Esophagus muscularis mucosa (tissue), 4 donors: ENCODE data around the gene CAMTA1. TPM values are rescaled to one million over a fixed set of nuclear protein-coding genes. Genes with fewer than 3 reads are reported as not detected.

Experiments used
- DNase-seq: peaks from one replicate; pipeline ENCODE4 v3.0.0-alpha.2; 2017; ENCODE audit errors: extremely low spot score
- H3K27ac ChIP-seq, 4 donors: fragments of 200-600 bp; sonication (generic); replicated peaks in 1 of 4; 1 replicate in 3 of 4; 2 replicates in 1 of 4; pipeline ENCODE4 v1.5.1; 2016 to 2019; ENCODE audit warnings: mild to moderate bottlenecking in 1 of 4
- H3K27me3 ChIP-seq, 4 donors: fragments of 200-600 bp; sonication (generic); one replicate each; pipeline versions ENCODE4 v1.5.1 to v1.6.0; 2016 to 2019
- H3K36me3 ChIP-seq, 4 donors: fragments of 200-600 bp; sonication (generic); one replicate each; pipeline ENCODE4 v1.5.1; 2016 to 2019
- H3K4me1 ChIP-seq, 4 donors: fragments of 200-600 bp; sonication (generic); one replicate each; pipeline ENCODE4 v1.5.1; 2016 to 2019
- H3K4me3 ChIP-seq, 4 donors: fragments of 200-600 bp; sonication (generic); 1 replicate in 2 of 4; 2 replicates in 2 of 4; pipeline ENCODE4 v1.5.1; 2016 to 2019; ENCODE audit warnings: mild to moderate bottlenecking in 4 of 4, moderate library complexity in 1 of 4
- H3K9me3 ChIP-seq, 4 donors: fragments of 200-600 bp; sonication (generic); 1 replicate in 3 of 4; 2 replicates in 1 of 4; pipeline ENCODE4 v1.5.1; 2016 to 2019
- CTCF ChIP-seq, 3 experiments: fragments of 200-600 bp in 2 of 3; fragments of 450-650 bp in 1 of 3; sonication (generic) in 2 of 3; IDR thresholded peaks; one replicate each; pipeline ENCODE4 v1.5.1; 2017 to 2019; ENCODE audit warnings: antibody characterized with exemption in 3 of 3, mild to moderate bottlenecking in 2 of 3, moderate library complexity in 1 of 3
- EP300 ChIP-seq: sonication (generic); formaldehyde crosslinking; IDR thresholded peaks from one replicate; pipeline ENCODE4 v1.6.1; 2017; ENCODE audit warnings: antibody characterized with exemption
- POLR2A ChIP-seq: fragments of 450-650 bp; IDR thresholded peaks from one replicate; pipeline ENCODE4 v1.6.1; 2017; ENCODE audit warnings: antibody characterized with exemption, moderate library complexity, mild to moderate bottlenecking, low read depth
- POLR2AphosphoS5 ChIP-seq, 2 donors: sonication (generic); formaldehyde crosslinking; IDR thresholded peaks; one replicate each; pipeline ENCODE4 v1.6.1; 2017; ENCODE audit warnings: antibody characterized with exemption in 2 of 2
- WGBS: methylation state at CpG from one replicate; pipeline ENCODE4 v1.1.5; 2018; 5-methylcytosine and 5-hydroxymethylcytosine counted together
- intact Hi-C: fragments of 100-400 bp; cut with DNase I; formaldehyde crosslinking; loops from one replicate; pipeline ENCODE4 v1.15.1; 2023
- total RNA-seq, 4 donors: library from RNA; depleted of rRNA; stranded (reverse); fragments of >200 nt; gene quantifications; one replicate each; pipeline versions ENCODE4 v1.1.0 to v1.2.1, GENCODE V29; 2016

The CAMTA1 gene
- total RNA-seq, 4 donors from 2014 or later: 109 to 226 (median 139) TPM

- TF ChIP-seq POLR2A: no peak
- TF ChIP-seq EP300: no peak
- Histone ChIP-seq H3K27me3 (no peaks in the 10 kb centered on the region), H3K9me3 (no peaks in the 10 kb centered on the region), H3K4me3 (no peak overlapping the region), H3K27ac (no peak overlapping the region), H3K4me1 (no peaks in the 10 kb centered on the region), H3K36me3 (no peaks in the 10 kb centered on the region)
- DNase-seq: no peak
- intact Hi-C loops: no loop called here
- WGBS: 94% methylated on average over 8 of the region's 9 CpGs
Measured at GRCh38 chr1:7234471-7234755, 449.2 kb downstream of the CAMTA1 start.

- intact Hi-C loops: no loop called here
- TF ChIP-seq CTCF (IDR thresholded peaks at IDR 0.05) (no peak), POLR2A (no peak), POLR2AphosphoS5 (IDR thresholded peaks at IDR 0.05) (no peak), EP300 (no peak)
- Histone ChIP-seq H3K9me3 (no peaks in the 10 kb centered on the region), H3K4me1 (no peaks in the 10 kb centered on the region), H3K27me3 (no peaks in the 10 kb centered on the region), H3K4me3 (no peak overlapping the region), H3K27ac (no peak overlapping the region), H3K36me3 (no peaks in the 10 kb centered on the region)
- WGBS: 52% methylated on average over 17 of the region's 17 CpGs
- DNase-seq: no peak
Measured at GRCh38 chr1:7235871-7236517, 450.7 kb downstream of the CAMTA1 start.

GRCh38 chr1:7236844-7237515 lies 451.7 kb downstream of the CAMTA1 start:
- TF ChIP-seq POLR2AphosphoS5 (IDR thresholded peaks at IDR 0.05) (no peak), EP300 (no peak), POLR2A (no peak), CTCF (IDR thresholded peaks at IDR 0.05) (no peak)
- no peak for DNase-seq
- 85% methylated on average over 4 of the region's 6 CpGs for WGBS
- Histone ChIP-seq H3K4me3 (no peak overlapping the region), H3K27me3 (no peaks in the 10 kb centered on the region), H3K36me3 (no peaks in the 10 kb centered on the region), H3K4me1 (no peaks in the 10 kb centered on the region), H3K9me3 (no peaks in the 10 kb centered on the region), H3K27ac (no peak overlapping the region)
- intact Hi-C loops: no loop called here

DNA sequence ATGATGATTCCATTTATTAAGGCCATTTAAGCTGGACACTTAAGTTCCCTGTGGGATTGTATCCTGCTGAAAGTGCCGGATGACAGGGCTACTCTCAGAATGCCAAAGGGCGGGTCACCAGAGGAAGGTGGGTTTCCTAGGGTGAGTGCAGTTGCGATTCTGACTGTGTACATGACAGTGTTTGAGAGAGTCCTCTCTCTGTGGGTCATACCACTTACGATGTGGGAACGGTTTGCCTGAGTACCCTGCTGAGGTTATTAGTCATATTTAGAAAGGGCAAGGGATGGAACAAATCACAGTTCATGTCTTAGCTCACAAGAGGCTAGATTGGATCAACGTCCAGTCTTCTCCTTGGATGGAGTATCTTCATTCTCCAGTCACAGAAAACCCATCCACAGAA lies 461.9 kb downstream of the CAMTA1 start:
- no peak for DNase-seq
- intact Hi-C loops: no loop called here
- Histone ChIP-seq H3K4me3 (no peak overlapping the region), H3K4me1 (no peaks in the 10 kb centered on the region), H3K36me3 (no peaks in the 10 kb centered on the region), H3K27ac (no peak overlapping the region), H3K27me3 (no peaks in the 10 kb centered on the region), H3K9me3 (no peaks in the 10 kb centered on the region)
- TF ChIP-seq POLR2A (no peak), CTCF (IDR thresholded peaks at IDR 0.05) (no peak), EP300 (no peak), POLR2AphosphoS5 (IDR thresholded peaks at IDR 0.05) (no peak)
- 85% methylated on average over 6 of the region's 6 CpGs for WGBS

- H3K9me3 ChIP-seq: no peaks in the 10 kb centered on the region
- no peak for DNase-seq
- H3K27ac ChIP-seq: no peak overlapping the region
- no peaks in the 10 kb centered on the region for H3K27me3 ChIP-seq
- no peak overlapping the region for H3K4me3 ChIP-seq
- no peaks in the 10 kb centered on the region for H3K4me1 ChIP-seq
- H3K36me3 ChIP-seq: no peaks in the 10 kb centered on the region
- WGBS: 66% methylated on average over 18 of the region's 22 CpGs
- intact Hi-C loops: no loop called here
- TF ChIP-seq POLR2A (no peak), POLR2AphosphoS5 (IDR thresholded peaks at IDR 0.05) (no peak), EP300 (no peak), CTCF (IDR thresholded peaks at IDR 0.05) (no peak)
Measured at GRCh38 chr1:7247791-7248548, 462.7 kb downstream of the CAMTA1 start.
